GM12878 (cell line): ENCODE data around the gene SRPK2. TPM values are rescaled to one million over a fixed set of nuclear protein-coding genes. Genes with fewer than 3 reads are reported as not detected.

Experiments
- ATAC-seq: fragments of 200-7000 bp; cut with Tn5 transposase; 3 replicates; pipeline ENCODE4 v1.9.1; 2020; ENCODE audit warnings: mild to moderate bottlenecking, moderate library complexity
- BruUV-seq: library from RNA; stranded (reverse); fragments of 400-500 nt; replicated peaks from 2 replicates; lab custom pipeline; 2021; lab: Mats Ljungman, UMichigan
- CTCF ChIA-PET: fragments of 300-600 bp; sonication (Branson Sonifier 250); formaldehyde crosslinking; extraction: SDS; loops from one replicate; lab custom pipeline; 2021; ENCODE audit warnings: inconsistent platforms; lab: Yijun Ruan, JAX
- POLR2A ChIA-PET: fragments of 350-600 bp; formaldehyde crosslinking; extraction: SDS; loops from one replicate; lab custom pipeline; 2021; ENCODE audit warnings: inconsistent platforms; lab: Charles Lee
- RAD21 ChIA-PET: fragments of 300-600 bp; sonication (Branson Sonifier 250); formaldehyde crosslinking; loops from one replicate; lab custom pipeline; 2023; ENCODE audit warnings: antibody characterized with exemption; ENCODE audit not compliant: unreplicated experiment; lab: Charles Lee
- SMC1A ChIA-PET: fragments of 300-600 bp; sonication (Branson Sonifier 250); formaldehyde crosslinking; loops from one replicate; lab custom pipeline; 2023; ENCODE audit not compliant: unreplicated experiment, uncharacterized antibody; lab: Charles Lee
- DNase-seq: peaks from one replicate; pipeline ENCODE4 v3.0.0-alpha.2; 2011; ENCODE audit warnings: low read depth, low spot score
- FAIRE-seq: peaks from 3 replicates; lab custom pipeline; 2011; peaks lifted over from hg19 to GRCh38; lab: Jason Lieb, UNC
- H2AFZ ChIP-seq: 2 replicates; pipeline ENCODE4 v1.6.0; 2011; ENCODE audit warnings: low read depth, low read length, control low read depth; ENCODE audit not compliant: control insufficient read depth
- H3K27ac ChIP-seq: 2 replicates; pipeline ENCODE4 v1.5.1; 2011; ENCODE audit warnings: control low read depth; ENCODE audit not compliant: control insufficient read depth, insufficient read depth
- H3K27me3 ChIP-seq, 2 experiments: replicated peaks in 1 of 2; 2 replicates each; pipeline versions ENCODE4 v1.6.0 to v1.6.1; 2011; ENCODE audit warnings: low read length in 1 of 2; ENCODE audit not compliant: control insufficient read depth in 2 of 2, insufficient read depth in 2 of 2
- H3K36me3 ChIP-seq, 2 experiments: 2 replicates each; pipeline ENCODE4 v1.5.1; 2011; ENCODE audit warnings: low read length in 1 of 2; ENCODE audit not compliant: control insufficient read depth in 2 of 2, insufficient read depth in 2 of 2
- H3K4me1 ChIP-seq: 2 replicates; pipeline ENCODE4 v1.6.1; 2011; ENCODE audit warnings: mild to moderate bottlenecking, low read length, moderate library complexity, mixed read lengths; ENCODE audit not compliant: control insufficient read depth, insufficient read depth
- H3K4me2 ChIP-seq: 2 replicates; pipeline ENCODE4 v1.6.0; 2011; ENCODE audit warnings: control low read depth; ENCODE audit not compliant: control insufficient read depth, insufficient read depth
- H3K4me3 ChIP-seq: fragments of 200-600 bp; sonication (generic); 2 replicates; pipeline ENCODE4 v1.5.1; 2016
- H3K79me2 ChIP-seq: 2 replicates; pipeline ENCODE4 v1.6.0; 2011; ENCODE audit warnings: low read length; ENCODE audit not compliant: control insufficient read depth, insufficient read depth
- H3K9ac ChIP-seq: 2 replicates; pipeline ENCODE4 v1.8.0; 2011; ENCODE audit warnings: low read length, control low read depth, mixed read lengths; ENCODE audit not compliant: control insufficient read depth, insufficient read depth
- H3K9me3 ChIP-seq: replicated peaks from 3 replicates; pipeline ENCODE4 v1.5.1; 2011; ENCODE audit warnings: mild to moderate bottlenecking, low read length; ENCODE audit not compliant: control insufficient read depth, insufficient read depth
- H4K20me1 ChIP-seq: 2 replicates; pipeline ENCODE4 v1.6.0; 2011; ENCODE audit not compliant: control insufficient read depth, insufficient read depth
- CHD2 ChIP-seq: IDR thresholded peaks from 2 replicates; pipeline ENCODE4 v1.6.1; 2011; ENCODE audit warnings: low read depth, low read length, improper control_type of control experiment, borderline replicate concordance
- CREB1 ChIP-seq: IDR thresholded peaks from 2 replicates; pipeline ENCODE4 v1.6.1; 2012; ENCODE audit warnings: low read depth, mild to moderate bottlenecking, inconsistent platforms
- DPF2 ChIP-seq: fragments of 450-650 bp; IDR thresholded peaks from 2 replicates; pipeline ENCODE4 v1.6.1; 2017; ENCODE audit warnings: mild to moderate bottlenecking
- EED ChIP-seq: sonication (generic); IDR thresholded peaks from 2 replicates; pipeline ENCODE4 v1.6.1; 2016; ENCODE audit warnings: antibody characterized with exemption, low read depth
- EGR1 ChIP-seq, 2 experiments: IDR thresholded peaks; 1 replicate in 1 of 2; 2 replicates in 1 of 2; pipeline ENCODE4 v1.6.1; 2011 to 2012; ENCODE audit warnings: low read depth in 2 of 2, low read length in 2 of 2, borderline replicate concordance in 1 of 2, mild to moderate bottlenecking in 1 of 2, moderate library complexity in 1 of 2
- ESRRA ChIP-seq: IDR thresholded peaks from 2 replicates; pipeline ENCODE4 v1.6.1; 2012; ENCODE audit warnings: mild to moderate bottlenecking, low read length, improper control_type of control experiment
- EZH2 ChIP-seq: IDR thresholded peaks from 2 replicates; pipeline ENCODE4 v1.6.1; 2012; ENCODE audit warnings: low read depth, mild to moderate bottlenecking, control low read depth, inconsistent platforms, low read length, borderline replicate concordance; ENCODE audit not compliant: control insufficient read depth
- HCFC1 ChIP-seq: fragments of 150-350 bp; IDR thresholded peaks from 2 replicates; pipeline ENCODE4 v1.6.1; 2014; ENCODE audit warnings: low read length
- HDAC2 ChIP-seq: fragments of 200-600 bp; sonication (generic); IDR thresholded peaks from 2 replicates; pipeline ENCODE4 v1.6.1; 2017
- IKZF2 ChIP-seq, 2 experiments: fragments of 450-650 bp; IDR thresholded peaks; 2 replicates each; pipeline ENCODE4 v1.6.1; 2017; ENCODE audit warnings: mild to moderate bottlenecking in 2 of 2, moderate library complexity in 2 of 2
- IRF4 ChIP-seq: IDR thresholded peaks from 2 replicates; pipeline ENCODE4 v1.6.1; 2011; ENCODE audit warnings: low read depth, low read length
- JUNB ChIP-seq: IDR thresholded peaks from 2 replicates; pipeline ENCODE4 v1.6.1; 2016; ENCODE audit warnings: antibody characterized with exemption, mild to moderate bottlenecking
- MEF2B ChIP-seq: fragments of 450-650 bp; IDR thresholded peaks from 2 replicates; pipeline ENCODE4 v1.6.1; 2018; ENCODE audit warnings: mild to moderate bottlenecking, moderate library complexity; ENCODE audit not compliant: partially characterized antibody, poor library complexity, severe bottlenecking
- MTA2 ChIP-seq: fragments of 450-650 bp; IDR thresholded peaks from 2 replicates; pipeline ENCODE4 v1.6.1; 2016; ENCODE audit warnings: low read depth, mild to moderate bottlenecking, moderate library complexity
- POLR2AphosphoS2 ChIP-seq: IDR thresholded peaks from 2 replicates; pipeline ENCODE4 v1.6.1; 2011; ENCODE audit warnings: low read depth, mild to moderate bottlenecking, low read length, improper control_type of control experiment, moderate library complexity
- POU2F2 ChIP-seq: IDR thresholded peaks from 3 replicates; pipeline ENCODE4 v1.6.1; 2011; ENCODE audit warnings: low read depth, mild to moderate bottlenecking, low read length, borderline replicate concordance
- RAD21 ChIP-seq: IDR thresholded peaks from 2 replicates; pipeline ENCODE4 v1.6.1; 2011; ENCODE audit warnings: mild to moderate bottlenecking, low read depth, low read length, moderate library complexity; ENCODE audit not compliant: insufficient read depth
- RB1 ChIP-seq: fragments of 450-650 bp; formaldehyde crosslinking; IDR thresholded peaks from 2 replicates; pipeline ENCODE4 v1.6.1; 2017; ENCODE audit warnings: mild to moderate bottlenecking, borderline replicate concordance
- RUNX3 ChIP-seq: IDR thresholded peaks from 2 replicates; pipeline ENCODE4 v1.6.1; 2012; ENCODE audit warnings: low read length, inconsistent platforms
- SIX5 ChIP-seq: IDR thresholded peaks from 2 replicates; pipeline ENCODE4 v1.6.1; 2011; ENCODE audit warnings: mild to moderate bottlenecking, low read depth, low read length, moderate library complexity; ENCODE audit not compliant: severe bottlenecking
- TCF7 ChIP-seq: IDR thresholded peaks from 2 replicates; pipeline ENCODE4 v1.6.1; 2014; ENCODE audit warnings: antibody characterized with exemption, borderline replicate concordance
- ZNF274 ChIP-seq: IDR thresholded peaks from one replicate; pipeline ENCODE4 v1.8.0; 2011; ENCODE audit not compliant: insufficient read length, insufficient read depth
- ZNF384 ChIP-seq: IDR thresholded peaks from 2 replicates; pipeline ENCODE4 v1.6.1; 2012; ENCODE audit warnings: low read depth, mild to moderate bottlenecking, low read length, improper control_type of control experiment, borderline replicate concordance
- ZSCAN29 ChIP-seq: fragments of 450-650 bp; IDR thresholded peaks from 2 replicates; pipeline ENCODE4 v1.6.1; 2017; ENCODE audit warnings: mild to moderate bottlenecking, moderate library complexity
- WGBS: methylation state at CpG from one replicate; pipeline ENCODE4 v1.1.6; 2016; ENCODE audit warnings: low lambda C conversion rate; ENCODE audit not compliant: insufficient replicate concordance, insufficient coverage; ENCODE audit errors: missing lambda C conversion rate; 5-methylcytosine and 5-hydroxymethylcytosine counted together
- in situ Hi-C: fragments of 300-500 bp; cut with MboI; formaldehyde crosslinking; loops from 9 replicates; pipeline ENCODE4 v1.14.3; 2018; ENCODE audit warnings: mixed read lengths
- intact Hi-C: fragments of 100-400 bp; cut with micrococcal nuclease; formaldehyde crosslinking; loops from one replicate; pipeline ENCODE4 v1.14.2; 2022; ENCODE audit not compliant: unreplicated experiment
- polyA plus RNA-seq, 11 experiments: library from polyadenylated mRNA; depleted of rRNA in 4 of 11; unstranded in 6 of 11; stranded (reverse) in 5 of 11; fragments of >200 nt; fragmentation: Nextera tagmentation in 4 of 11; fragmentation: Illumina TruSeq in 1 of 11; extraction: Ambion mirVana in 4 of 11; extraction: Trizol in 1 of 11; gene quantifications; 1 replicate in 1 of 11; 2 replicates in 10 of 11; pipeline versions ENCODE4 v1.2.1 to v1.2.3, GENCODE V29; 2011 to 2016; ENCODE audit warnings: inconsistent platforms in 2 of 11, missing spikeins in 2 of 11, low read depth in 1 of 11
- total RNA-seq, 4 experiments: library from RNA; depleted of rRNA in 3 of 4; stranded (reverse); fragments of >200 nt in 3 of 4; fragmentation: Illumina TruSeq in 1 of 4; extraction: Trizol in 1 of 4; gene quantifications; 2 replicates each; pipeline versions ENCODE4 v1.2.1 to v1.2.3, GENCODE V29; 2013 to 2021
- TF ChIP-seq, protein P1 (sequence below), 3 experiments: IDR thresholded peaks in 2 of 3; conservative IDR thresholded peaks in 1 of 3; 2 replicates each; pipeline ENCODE4 v1.5.1; 2011; ENCODE audit warnings: low read depth in 3 of 3, low read length in 3 of 3, mild to moderate bottlenecking in 3 of 3, control low read depth in 2 of 3, moderate library complexity in 2 of 3, inconsistent platforms in 1 of 3, mixed read lengths in 1 of 3; ENCODE audit not compliant: control insufficient read depth in 2 of 3, insufficient read depth in 1 of 3; ENCODE audit errors: extremely low read depth in 1 of 3

SRPK2 gene
- total and polyA plus RNA-seq, 10 of the 15 experiments (the other 5 are each of a cell fraction or from before 2014, with no cell fraction given): 13.2 to 32.8 (median 24.5) TPM

- FAIRE-seq: no peak
- no TSS peak for BruUV-seq
- no peaks in the 10 kb centered on the region for H3K36me3 ChIP-seq
- H3K4me2 ChIP-seq: no peak overlapping the region
- no peaks in the 10 kb centered on the region for H3K79me2 ChIP-seq
- H3K27ac ChIP-seq: peak overlapping the region; percentile 4; the same call in 1 of the 2 replicates
- no peak overlapping the region for H2AFZ ChIP-seq
- in situ Hi-C loops (no loop called here), intact Hi-C loops (no loop called here)
- POLR2A ChIA-PET: interaction anchor here (0.5 to 1.6 kb wide), 8 partner anchors 11 to 767 kb away, joined by 3 to 8 read pairs (median 4); no protein-coding TSS in a partner anchor
- RAD21 ChIA-PET: interaction anchor here (0.5 to 2.2 kb wide), 15 partner anchors 11 to 298 kb away, joined by 3 to 16 read pairs (median 5); no protein-coding TSS in a partner anchor
- H3K9ac ChIP-seq: no peak overlapping the region
- SMC1A ChIA-PET: interaction anchor here (0.9 to 2.6 kb wide), 14 partner anchors 10 to 161 kb away, joined by 3 to 20 read pairs (median 4); no protein-coding TSS in a partner anchor
- no peaks in the 10 kb centered on the region for H4K20me1 ChIP-seq
- CTCF ChIA-PET: interaction anchor here (0.6 to 2.7 kb wide), 7 partner anchors 10 to 121 kb away, joined by 3 to 13 read pairs (median 3); no protein-coding TSS in a partner anchor
- no peaks in the 10 kb centered on the region for H3K4me1 ChIP-seq
- DNase-seq: no peak
- peak; percentile 80 for ATAC-seq
- H3K9me3 ChIP-seq: no peaks in the 10 kb centered on the region
- WGBS: 93% methylated on average over 4 of the region's 8 CpGs
- H3K27me3 ChIP-seq: no peaks in the 10 kb centered on the region
- H3K4me3 ChIP-seq: no peak overlapping the region
- TF ChIP-seq RB1 (no peak), DPF2 (peak; percentile 91), POLR2AphosphoS2 (no peak), ESRRA (no peak), MTA2 (peak; percentile 87), ZNF384 (no peak), JUNB (no peak), CREB1 (no peak), IKZF2 (IDR thresholded peaks at IDR 0.05) (peak; percentile 70 to 78), IRF4 (no peak), EGR1 (IDR thresholded peaks at IDR 0.05; ENCODE audit: borderline replicate concordance in 1 of 2, low read depth in 2 of 2, low read length in 2 of 2) (no peak), SIX5 (no peak), EZH2 (no peak), ZNF274 (no peak), POU2F2 (no peak), HCFC1 (no peak), HDAC2 (no peak), EED (no peak), ZSCAN29 (no peak), CHD2 (no peak), RUNX3 (no peak), RAD21 (no peak), TCF7 (no peak), MEF2B (peak; percentile 44)
- TF ChIP-seq, protein P1, sequence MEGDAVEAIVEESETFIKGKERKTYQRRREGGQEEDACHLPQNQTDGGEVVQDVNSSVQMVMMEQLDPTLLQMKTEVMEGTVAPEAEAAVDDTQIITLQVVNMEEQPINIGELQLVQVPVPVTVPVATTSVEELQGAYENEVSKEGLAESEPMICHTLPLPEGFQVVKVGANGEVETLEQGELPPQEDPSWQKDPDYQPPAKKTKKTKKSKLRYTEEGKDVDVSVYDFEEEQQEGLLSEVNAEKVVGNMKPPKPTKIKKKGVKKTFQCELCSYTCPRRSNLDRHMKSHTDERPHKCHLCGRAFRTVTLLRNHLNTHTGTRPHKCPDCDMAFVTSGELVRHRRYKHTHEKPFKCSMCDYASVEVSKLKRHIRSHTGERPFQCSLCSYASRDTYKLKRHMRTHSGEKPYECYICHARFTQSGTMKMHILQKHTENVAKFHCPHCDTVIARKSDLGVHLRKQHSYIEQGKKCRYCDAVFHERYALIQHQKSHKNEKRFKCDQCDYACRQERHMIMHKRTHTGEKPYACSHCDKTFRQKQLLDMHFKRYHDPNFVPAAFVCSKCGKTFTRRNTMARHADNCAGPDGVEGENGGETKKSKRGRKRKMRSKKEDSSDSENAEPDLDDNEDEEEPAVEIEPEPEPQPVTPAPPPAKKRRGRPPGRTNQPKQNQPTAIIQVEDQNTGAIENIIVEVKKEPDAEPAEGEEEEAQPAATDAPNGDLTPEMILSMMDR (IDR thresholded peaks at IDR 0.05 in 2 of 3, conservative IDR thresholded peaks at IDR 0.05 in 1 of 3; ENCODE audit: control insufficient read depth in 2 of 3, extremely low read depth in 1 of 3, insufficient read depth in 1 of 3, low read depth in 3 of 3, low read length in 3 of 3): no peak
These were observed 109.6 kb downstream of the SRPK2 start for GRCh38 chr7:105278973-105279687.
